Neural cell (in vitro differentiated cells): ENCODE data around the gene GNG12. TPM values are rescaled to one million over a fixed set of nuclear protein-coding genes. Genes with fewer than 3 reads are reported as not detected.
A peak's percentile ranks its signal among the peaks of the same experiment; 100 is the strongest.

ENCODE experiments used
- H2AFZ ChIP-seq: fragments of 200-600, 300-800 bp; sonication (generic), shearing (Covaris generic); 2 replicates; pipeline ENCODE4 v1.6.0; 2014; ENCODE audit warnings: low read depth, mild to moderate bottlenecking, antibody characterized with exemption, low read length, moderate library complexity
- H3F3A ChIP-seq: fragments of 200-600 bp; shearing (Covaris generic); 2 replicates; pipeline ENCODE4 v1.6.1; 2016; ENCODE audit warnings: mild to moderate bottlenecking, moderate library complexity, mixed read lengths, antibody characterized with exemption, low read length; ENCODE audit not compliant: insufficient read depth, poor library complexity, severe bottlenecking
- H3K27ac ChIP-seq: fragments of 200-600, 300-800 bp; sonication (generic), shearing (Covaris generic); 2 replicates; pipeline ENCODE4 v1.5.1; 2014; ENCODE audit warnings: mild to moderate bottlenecking, low read length, moderate library complexity
- H3K27me3 ChIP-seq: fragments of 300-800, 200-600 bp; sonication (generic), shearing (Covaris generic); 2 replicates; pipeline ENCODE4 v1.6.0; 2014; ENCODE audit warnings: mild to moderate bottlenecking, low read depth, low read length, moderate library complexity; ENCODE audit not compliant: insufficient read depth
- H3K36me3 ChIP-seq: fragments of 300-800, 200-600 bp; sonication (generic), shearing (Covaris generic); 2 replicates; pipeline ENCODE4 v1.5.1; 2014; ENCODE audit warnings: mild to moderate bottlenecking, antibody characterized with exemption, low read length, moderate library complexity; ENCODE audit not compliant: insufficient read depth
- H3K4me2 ChIP-seq: fragments of 300-800, 200-600 bp; sonication (generic), shearing (Covaris generic); 2 replicates; pipeline ENCODE4 v1.6.0; 2014; ENCODE audit warnings: mild to moderate bottlenecking, low read length
- H3K4me3 ChIP-seq: fragments of 300-800, 200-600 bp; sonication (generic), shearing (Covaris generic); 2 replicates; pipeline ENCODE4 v1.5.1; 2014; ENCODE audit warnings: mild to moderate bottlenecking, low read length, moderate library complexity
- H3K79me2 ChIP-seq: fragments of 200-600 bp; shearing (Covaris generic); replicated peaks from 2 replicates; pipeline ENCODE4 v1.6.0; 2014; ENCODE audit warnings: mild to moderate bottlenecking, low read length, moderate library complexity; ENCODE audit not compliant: insufficient read depth
- H3K9ac ChIP-seq: fragments of 300-800, 200-600 bp; sonication (generic), shearing (Covaris generic); 2 replicates; pipeline ENCODE4 v1.6.1; 2016; ENCODE audit warnings: mild to moderate bottlenecking, low read length, mixed read lengths
- H3K9me2 ChIP-seq: fragments of 200-600 bp; shearing (Covaris generic); 2 replicates; pipeline ENCODE4 v1.6.1; 2016; ENCODE audit warnings: mild to moderate bottlenecking, low read length, mixed read lengths; ENCODE audit not compliant: insufficient read depth
- H3K9me3 ChIP-seq: fragments of 200-600, 300-800 bp; sonication (generic), shearing (Covaris generic); 2 replicates; pipeline ENCODE4 v1.6.1; 2016; ENCODE audit warnings: mild to moderate bottlenecking, mixed run types, low read length, moderate library complexity, mixed read lengths
- H4K20me1 ChIP-seq: fragments of 200-600 bp; shearing (Covaris generic); 2 replicates; pipeline ENCODE4 v1.6.1; 2016; ENCODE audit warnings: mild to moderate bottlenecking, mixed run types; ENCODE audit not compliant: insufficient read depth
- EP300 ChIP-seq: fragments of 450-650 bp; conservative IDR thresholded peaks from 2 replicates; pipeline ENCODE4 v1.6.1; 2014; ENCODE audit warnings: antibody characterized with exemption, mild to moderate bottlenecking, moderate library complexity; ENCODE audit not compliant: poor library complexity, severe bottlenecking
- EZH2 ChIP-seq: fragments of 200-600, 300-800 bp; shearing (Covaris generic), sonication (generic); IDR thresholded peaks from 2 replicates; pipeline ENCODE4 v1.6.1; 2014; ENCODE audit warnings: antibody characterized with exemption, low read length, borderline replicate concordance, mild to moderate bottlenecking; ENCODE audit not compliant: insufficient read depth, poor library complexity, severe bottlenecking
- MXI1 ChIP-seq: fragments of 450-650 bp; conservative IDR thresholded peaks from 2 replicates; pipeline ENCODE4 v1.6.1; 2014; ENCODE audit warnings: antibody characterized with exemption, mild to moderate bottlenecking; ENCODE audit not compliant: poor library complexity, severe bottlenecking
- POLR2AphosphoS5 ChIP-seq: IDR thresholded peaks from 2 replicates; pipeline ENCODE4 v1.6.1; 2012
- RAD21 ChIP-seq: fragments of 450-650 bp; conservative IDR thresholded peaks from 2 replicates; pipeline ENCODE4 v1.6.1; 2014; ENCODE audit warnings: antibody characterized with exemption, mild to moderate bottlenecking, moderate library complexity
- SMC3 ChIP-seq: fragments of 450-650 bp; conservative IDR thresholded peaks from 2 replicates; pipeline ENCODE4 v1.6.1; 2014; ENCODE audit warnings: antibody characterized with exemption, mild to moderate bottlenecking, moderate library complexity; ENCODE audit not compliant: poor library complexity
- TAF1 ChIP-seq: IDR thresholded peaks from 2 replicates; pipeline ENCODE4 v1.6.1; 2012; ENCODE audit warnings: low read depth
- polyA plus RNA-seq: library from polyadenylated mRNA; depleted of rRNA; stranded (reverse); fragments of >200 nt; gene quantifications from 2 replicates; pipeline ENCODE4 v1.2.3, GENCODE V29; 2014
- TF ChIP-seq, protein P1 (sequence below): fragments of 450-650 bp; IDR thresholded peaks from 2 replicates; pipeline ENCODE4 v1.5.1; 2014; ENCODE audit warnings: antibody characterized with exemption, mild to moderate bottlenecking, moderate library complexity; ENCODE audit not compliant: poor library complexity, severe bottlenecking
- TF ChIP-seq, protein P2 (sequence below): IDR thresholded peaks from 2 replicates; pipeline ENCODE4 v1.6.1; 2012; ENCODE audit warnings: borderline replicate concordance

The GNG12 gene
- polyA plus RNA-seq, 1 donor from 2014 or later: 0.35 TPM

DNA sequence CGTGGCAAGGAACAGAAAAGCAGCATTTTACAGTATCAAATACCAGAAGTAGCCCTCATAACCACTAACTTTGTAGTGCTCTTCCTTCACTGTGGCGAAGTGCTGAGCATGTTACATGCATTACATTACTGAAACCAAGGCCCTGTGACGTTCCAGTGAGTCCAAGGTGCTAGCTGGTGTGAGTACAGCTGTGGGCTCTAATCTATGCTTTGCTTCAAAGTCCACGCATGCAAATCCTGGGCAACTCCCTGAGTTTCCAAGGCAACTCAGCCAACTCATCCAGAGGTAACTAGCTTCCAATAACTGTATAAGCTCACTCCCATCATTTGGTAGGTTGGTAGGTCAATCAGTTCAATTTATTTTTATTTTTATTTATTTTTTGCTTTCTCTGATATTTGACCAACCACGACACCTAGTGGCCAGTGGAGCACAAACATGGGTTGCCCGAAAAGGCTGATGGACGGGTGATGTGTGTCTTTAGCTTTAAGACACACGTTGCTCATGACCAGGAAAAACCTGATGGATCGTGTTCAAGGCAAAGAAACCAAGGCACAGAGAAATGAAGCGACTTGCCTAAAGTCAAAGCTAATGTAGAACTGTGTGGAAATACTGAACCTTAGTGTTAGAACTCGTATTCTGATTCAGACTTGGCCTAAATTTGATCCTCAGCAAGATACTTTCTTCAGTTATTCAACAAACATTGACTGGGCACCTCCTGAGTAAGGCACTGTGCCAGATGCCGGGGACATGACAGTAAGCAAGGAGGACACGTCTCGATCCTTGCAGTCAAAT is 73.0 kb downstream of the GNG12 start:
- H3K79me2 ChIP-seq: no peaks in the 10 kb centered on the region
- no peaks in the 10 kb centered on the region for H3K36me3 ChIP-seq
- no peak overlapping the region for H3K4me2 ChIP-seq
- no peak overlapping the region for H3K27ac ChIP-seq
- no peaks in the 10 kb centered on the region for H3F3A ChIP-seq
- H4K20me1 ChIP-seq: no peaks in the 10 kb centered on the region
- TF ChIP-seq EZH2 (no peak), EP300 (no peak), TAF1 (no peak), POLR2AphosphoS5 (no peak), MXI1 (no peak), RAD21 (peak; percentile 88), SMC3 (peak; percentile 89)
- TF ChIP-seq, protein P1, sequence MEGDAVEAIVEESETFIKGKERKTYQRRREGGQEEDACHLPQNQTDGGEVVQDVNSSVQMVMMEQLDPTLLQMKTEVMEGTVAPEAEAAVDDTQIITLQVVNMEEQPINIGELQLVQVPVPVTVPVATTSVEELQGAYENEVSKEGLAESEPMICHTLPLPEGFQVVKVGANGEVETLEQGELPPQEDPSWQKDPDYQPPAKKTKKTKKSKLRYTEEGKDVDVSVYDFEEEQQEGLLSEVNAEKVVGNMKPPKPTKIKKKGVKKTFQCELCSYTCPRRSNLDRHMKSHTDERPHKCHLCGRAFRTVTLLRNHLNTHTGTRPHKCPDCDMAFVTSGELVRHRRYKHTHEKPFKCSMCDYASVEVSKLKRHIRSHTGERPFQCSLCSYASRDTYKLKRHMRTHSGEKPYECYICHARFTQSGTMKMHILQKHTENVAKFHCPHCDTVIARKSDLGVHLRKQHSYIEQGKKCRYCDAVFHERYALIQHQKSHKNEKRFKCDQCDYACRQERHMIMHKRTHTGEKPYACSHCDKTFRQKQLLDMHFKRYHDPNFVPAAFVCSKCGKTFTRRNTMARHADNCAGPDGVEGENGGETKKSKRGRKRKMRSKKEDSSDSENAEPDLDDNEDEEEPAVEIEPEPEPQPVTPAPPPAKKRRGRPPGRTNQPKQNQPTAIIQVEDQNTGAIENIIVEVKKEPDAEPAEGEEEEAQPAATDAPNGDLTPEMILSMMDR: peak; percentile 92
- TF ChIP-seq, protein P2, sequence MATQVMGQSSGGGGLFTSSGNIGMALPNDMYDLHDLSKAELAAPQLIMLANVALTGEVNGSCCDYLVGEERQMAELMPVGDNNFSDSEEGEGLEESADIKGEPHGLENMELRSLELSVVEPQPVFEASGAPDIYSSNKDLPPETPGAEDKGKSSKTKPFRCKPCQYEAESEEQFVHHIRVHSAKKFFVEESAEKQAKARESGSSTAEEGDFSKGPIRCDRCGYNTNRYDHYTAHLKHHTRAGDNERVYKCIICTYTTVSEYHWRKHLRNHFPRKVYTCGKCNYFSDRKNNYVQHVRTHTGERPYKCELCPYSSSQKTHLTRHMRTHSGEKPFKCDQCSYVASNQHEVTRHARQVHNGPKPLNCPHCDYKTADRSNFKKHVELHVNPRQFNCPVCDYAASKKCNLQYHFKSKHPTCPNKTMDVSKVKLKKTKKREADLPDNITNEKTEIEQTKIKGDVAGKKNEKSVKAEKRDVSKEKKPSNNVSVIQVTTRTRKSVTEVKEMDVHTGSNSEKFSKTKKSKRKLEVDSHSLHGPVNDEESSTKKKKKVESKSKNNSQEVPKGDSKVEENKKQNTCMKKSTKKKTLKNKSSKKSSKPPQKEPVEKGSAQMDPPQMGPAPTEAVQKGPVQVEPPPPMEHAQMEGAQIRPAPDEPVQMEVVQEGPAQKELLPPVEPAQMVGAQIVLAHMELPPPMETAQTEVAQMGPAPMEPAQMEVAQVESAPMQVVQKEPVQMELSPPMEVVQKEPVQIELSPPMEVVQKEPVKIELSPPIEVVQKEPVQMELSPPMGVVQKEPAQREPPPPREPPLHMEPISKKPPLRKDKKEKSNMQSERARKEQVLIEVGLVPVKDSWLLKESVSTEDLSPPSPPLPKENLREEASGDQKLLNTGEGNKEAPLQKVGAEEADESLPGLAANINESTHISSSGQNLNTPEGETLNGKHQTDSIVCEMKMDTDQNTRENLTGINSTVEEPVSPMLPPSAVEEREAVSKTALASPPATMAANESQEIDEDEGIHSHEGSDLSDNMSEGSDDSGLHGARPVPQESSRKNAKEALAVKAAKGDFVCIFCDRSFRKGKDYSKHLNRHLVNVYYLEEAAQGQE: no peak
- H3K4me3 ChIP-seq: no peak overlapping the region
- H3K9me3 ChIP-seq: no peaks in the 10 kb centered on the region
- H2AFZ ChIP-seq: no peak overlapping the region
- H3K27me3 ChIP-seq: no peaks in the 10 kb centered on the region
- no peaks in the 10 kb centered on the region for H3K9me2 ChIP-seq
- no peak overlapping the region for H3K9ac ChIP-seq

DNA sequence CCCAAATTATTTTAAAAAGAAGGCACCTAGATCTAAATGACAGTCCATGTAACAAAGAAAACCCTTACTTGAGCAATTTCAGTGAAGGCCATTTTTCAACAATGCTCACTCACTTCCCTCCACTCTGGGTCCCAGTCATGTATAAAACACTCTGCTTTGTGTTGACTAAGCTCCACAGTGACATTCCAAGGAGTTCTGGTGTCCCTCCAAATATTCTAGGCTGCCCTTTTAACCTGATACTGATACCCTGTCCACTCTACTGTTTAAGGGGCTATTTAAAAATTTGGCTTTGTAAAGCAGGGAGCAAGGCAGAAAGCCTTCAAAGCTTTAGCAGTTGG is 73.6 kb downstream of the GNG12 start:
- TF ChIP-seq EZH2 (no peak), MXI1 (no peak), RAD21 (no peak), EP300 (no peak)
- no peaks in the 10 kb centered on the region for H3K36me3 ChIP-seq
- H3K27ac ChIP-seq: no peak overlapping the region
- H3K9me3 ChIP-seq: no peaks in the 10 kb centered on the region
- H3K9me2 ChIP-seq: no peaks in the 10 kb centered on the region
- no peaks in the 10 kb centered on the region for H3K79me2 ChIP-seq
- no peaks in the 10 kb centered on the region for H3F3A ChIP-seq
- H4K20me1 ChIP-seq: no peaks in the 10 kb centered on the region
- H3K9ac ChIP-seq: no peak overlapping the region
- H3K4me2 ChIP-seq: no peak overlapping the region
- no peaks in the 10 kb centered on the region for H3K27me3 ChIP-seq
- H2AFZ ChIP-seq: no peak overlapping the region
- no peak overlapping the region for H3K4me3 ChIP-seq

DNA sequence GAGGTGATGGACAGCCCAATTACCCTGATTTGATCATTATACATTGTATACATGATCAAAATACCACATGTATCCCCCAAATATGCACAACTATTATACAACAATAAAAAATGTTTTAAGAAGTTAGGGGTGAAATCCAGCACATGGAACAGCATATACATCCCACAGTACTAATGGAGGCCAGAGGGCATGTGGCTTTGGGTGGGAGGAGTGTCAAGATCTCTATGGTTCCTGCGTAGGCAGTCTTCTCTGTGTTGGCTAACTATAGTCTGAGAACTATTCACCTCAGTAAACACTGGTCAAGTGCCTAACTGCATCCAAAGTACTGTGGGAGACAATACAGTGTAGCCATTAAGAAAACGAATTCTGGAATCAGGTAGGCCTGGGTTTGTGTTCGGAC is 74.2 kb downstream of the GNG12 start:
- H4K20me1 ChIP-seq: no peaks in the 10 kb centered on the region
- H3K4me2 ChIP-seq: no peak overlapping the region
- H3F3A ChIP-seq: no peaks in the 10 kb centered on the region
- H3K9me3 ChIP-seq: no peaks in the 10 kb centered on the region
- no peaks in the 10 kb centered on the region for H3K79me2 ChIP-seq
- H3K27me3 ChIP-seq: no peaks in the 10 kb centered on the region
- H2AFZ ChIP-seq: no peak overlapping the region
- TF ChIP-seq MXI1: no peak
- no peak for TF ChIP-seq POLR2AphosphoS5
- TF ChIP-seq, protein P2: no peak
- TF ChIP-seq TAF1: no peak
- no peak for TF ChIP-seq RAD21
- no peak for TF ChIP-seq EP300
- TF ChIP-seq SMC3: no peak
- TF ChIP-seq EZH2: no peak
- TF ChIP-seq, protein P1: no peak
- no peak overlapping the region for H3K4me3 ChIP-seq
- H3K9ac ChIP-seq: no peak overlapping the region
- H3K9me2 ChIP-seq: no peaks in the 10 kb centered on the region
- H3K27ac ChIP-seq: no peak overlapping the region
- no peaks in the 10 kb centered on the region for H3K36me3 ChIP-seq
